HepG2 (cell line): Measurements from ENCODE around the gene TCEA3. TPM values are rescaled to one million over a fixed set of nuclear protein-coding genes. Genes with fewer than 3 reads are reported as not detected.

Experiments
- CC2D1A ChIP-seq: sonication (generic); formaldehyde crosslinking; IDR thresholded peaks from 2 replicates; pipeline ENCODE4 v1.8.1; 2023; ENCODE audit warnings: mild to moderate bottlenecking, missing genetic modification reagents
- HOXA5 ChIP-seq: sonication (generic); formaldehyde crosslinking; IDR thresholded peaks from 2 replicates; pipeline ENCODE4 v1.4.0; 2020; ENCODE audit warnings: missing genetic modification reagents
- ISX ChIP-seq: sonication (generic); formaldehyde crosslinking; conservative IDR thresholded peaks from 2 replicates; pipeline ENCODE4 v1.5.0; 2020; ENCODE audit warnings: missing genetic modification reagents
- SOX5 ChIP-seq: IDR thresholded peaks from 2 replicates; pipeline ENCODE4 v1.6.1; 2016; ENCODE audit warnings: borderline replicate concordance
- TEAD2 ChIP-seq: sonication (generic); formaldehyde crosslinking; IDR thresholded peaks from 2 replicates; pipeline ENCODE4 v1.9.0; 2021; ENCODE audit warnings: missing genetic modification reagents
- ZNF282 ChIP-seq: fragments of 450-650 bp; IDR thresholded peaks from 2 replicates; pipeline ENCODE4 v1.6.1; 2018; ENCODE audit not compliant: partially characterized antibody
- ZNF552 ChIP-seq: sonication (generic); formaldehyde crosslinking; IDR thresholded peaks from 2 replicates; pipeline ENCODE4 v1.9.0; 2022; ENCODE audit warnings: missing genetic modification reagents, mild to moderate bottlenecking, borderline replicate concordance
- ZNF572 ChIP-seq: sonication (generic); formaldehyde crosslinking; IDR thresholded peaks from 2 replicates; pipeline ENCODE4 v1.5.1; 2020; ENCODE audit warnings: mild to moderate bottlenecking, missing genetic modification reagents
- ZNF839 ChIP-seq: sonication (generic); formaldehyde crosslinking; IDR thresholded peaks from 2 replicates; pipeline ENCODE4 v1.4.0; 2020; ENCODE audit warnings: missing genetic modification reagents, mild to moderate bottlenecking, borderline replicate concordance
- polyA plus RNA-seq, 8 experiments: library from polyadenylated mRNA; depleted of rRNA in 3 of 8; stranded (reverse) in 7 of 8; unstranded in 1 of 8; fragments of >200 nt; fragmentation: Illumina TruSeq in 4 of 8; extraction: Trizol in 4 of 8; gene quantifications; 2 replicates each; pipeline versions ENCODE4 v1.2.1 to v1.2.3, GENCODE V29; 2011 to 2016; ENCODE audit warnings: low read depth in 4 of 8, missing spikeins in 1 of 8, mixed read lengths in 1 of 8; ENCODE audit not compliant: insufficient read depth in 1 of 8
- total RNA-seq, 5 experiments: library from RNA; depleted of rRNA; stranded (reverse); fragments of >200 nt; fragmentation: Illumina TruSeq; extraction: Trizol; gene quantifications; 2 replicates each; pipeline ENCODE4 v1.2.3, GENCODE V29; 2016; ENCODE audit warnings: low read depth in 1 of 5
- TF ChIP-seq, protein P1 (sequence below), 2 experiments: fragments of 450-650 bp in 1 of 2; sonication (generic) in 1 of 2; formaldehyde crosslinking in 1 of 2; IDR thresholded peaks; 2 replicates each; pipeline versions ENCODE4 v1.6.1 to v1.8.0; 2016 to 2022; ENCODE audit warnings: antibody characterized with exemption in 1 of 2, mild to moderate bottlenecking in 1 of 2, missing genetic modification reagents in 1 of 2
- TF ChIP-seq, protein P2 (sequence below): sonication (generic); formaldehyde crosslinking; IDR thresholded peaks from 2 replicates; pipeline ENCODE4 v1.5.1; 2020; ENCODE audit warnings: mild to moderate bottlenecking, missing genetic modification reagents, borderline replicate concordance
- TF ChIP-seq, protein P3 (sequence below): sonication (generic); formaldehyde crosslinking; IDR thresholded peaks from 2 replicates; pipeline ENCODE4 v1.4.0; 2020; ENCODE audit warnings: missing genetic modification reagents

The TCEA3 gene
- total and polyA plus RNA-seq, 2 of the 13 experiments (the other 11 are each of a cell fraction or from before 2014, with no cell fraction given) = 55.5 to 84.6 TPM

DNA sequence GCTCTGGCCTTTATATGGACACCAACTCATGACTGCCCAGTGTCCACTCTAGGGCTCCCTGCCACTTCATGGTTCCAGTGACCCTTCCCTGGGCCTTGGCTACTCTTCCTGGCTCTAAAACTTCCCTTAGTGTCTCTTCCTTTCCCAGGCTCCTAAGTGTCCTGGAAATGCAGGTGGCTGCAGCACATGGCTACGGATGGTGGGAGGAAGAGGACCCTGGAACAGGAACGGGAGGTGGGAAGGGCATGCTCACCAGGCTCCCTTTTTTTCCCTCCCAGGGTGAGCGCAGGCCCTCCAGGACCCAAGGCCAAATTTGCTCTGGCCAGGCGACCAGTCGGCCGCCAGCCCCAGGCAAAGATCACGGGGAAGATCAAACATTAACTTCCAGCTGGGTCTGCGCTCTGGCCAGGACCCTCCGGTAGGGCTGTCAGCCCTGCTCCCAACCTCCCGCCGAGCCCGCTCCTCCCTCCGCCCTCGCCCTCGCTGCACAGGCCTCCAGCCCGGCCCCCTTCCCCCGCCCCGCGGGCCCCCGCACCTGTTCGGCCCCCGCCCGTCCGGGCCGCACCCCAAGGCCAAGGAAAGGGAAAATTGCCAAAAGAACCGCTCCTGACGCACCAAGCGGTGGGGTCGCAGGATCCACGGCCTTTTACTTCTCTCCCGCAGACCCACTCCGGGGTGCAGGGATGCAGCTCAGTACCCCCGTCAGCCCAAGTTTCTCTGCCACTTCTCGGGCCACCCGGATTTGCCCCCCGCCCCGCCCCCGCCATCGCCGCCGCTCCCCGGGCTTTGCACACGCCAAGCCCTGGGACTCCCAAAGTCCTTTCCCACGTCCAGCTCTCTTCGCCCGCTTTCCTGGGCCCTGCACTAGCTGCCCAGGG is 894 bp downstream of the TCEA3 start (continued):
- TF ChIP-seq, protein P1, sequence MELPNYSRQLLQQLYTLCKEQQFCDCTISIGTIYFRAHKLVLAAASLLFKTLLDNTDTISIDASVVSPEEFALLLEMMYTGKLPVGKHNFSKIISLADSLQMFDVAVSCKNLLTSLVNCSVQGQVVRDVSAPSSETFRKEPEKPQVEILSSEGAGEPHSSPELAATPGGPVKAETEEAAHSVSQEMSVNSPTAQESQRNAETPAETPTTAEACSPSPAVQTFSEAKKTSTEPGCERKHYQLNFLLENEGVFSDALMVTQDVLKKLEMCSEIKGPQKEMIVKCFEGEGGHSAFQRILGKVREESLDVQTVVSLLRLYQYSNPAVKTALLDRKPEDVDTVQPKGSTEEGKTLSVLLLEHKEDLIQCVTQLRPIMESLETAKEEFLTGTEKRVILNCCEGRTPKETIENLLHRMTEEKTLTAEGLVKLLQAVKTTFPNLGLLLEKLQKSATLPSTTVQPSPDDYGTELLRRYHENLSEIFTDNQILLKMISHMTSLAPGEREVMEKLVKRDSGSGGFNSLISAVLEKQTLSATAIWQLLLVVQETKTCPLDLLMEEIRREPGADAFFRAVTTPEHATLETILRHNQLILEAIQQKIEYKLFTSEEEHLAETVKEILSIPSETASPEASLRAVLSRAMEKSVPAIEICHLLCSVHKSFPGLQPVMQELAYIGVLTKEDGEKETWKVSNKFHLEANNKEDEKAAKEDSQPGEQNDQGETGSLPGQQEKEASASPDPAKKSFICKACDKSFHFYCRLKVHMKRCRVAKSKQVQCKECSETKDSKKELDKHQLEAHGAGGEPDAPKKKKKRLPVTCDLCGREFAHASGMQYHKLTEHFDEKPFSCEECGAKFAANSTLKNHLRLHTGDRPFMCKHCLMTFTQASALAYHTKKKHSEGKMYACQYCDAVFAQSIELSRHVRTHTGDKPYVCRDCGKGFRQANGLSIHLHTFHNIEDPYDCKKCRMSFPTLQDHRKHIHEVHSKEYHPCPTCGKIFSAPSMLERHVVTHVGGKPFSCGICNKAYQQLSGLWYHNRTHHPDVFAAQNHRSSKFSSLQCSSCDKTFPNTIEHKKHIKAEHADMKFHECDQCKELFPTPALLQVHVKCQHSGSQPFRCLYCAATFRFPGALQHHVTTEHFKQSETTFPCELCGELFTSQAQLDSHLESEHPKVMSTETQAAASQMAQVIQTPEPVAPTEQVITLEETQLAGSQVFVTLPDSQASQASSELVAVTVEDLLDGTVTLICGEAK (IDR thresholded peaks at IDR 0.05) = no peak
- TF ChIP-seq, protein P1 (CRISPR knock-in tag; IDR thresholded peaks at IDR 0.05) = peak; percentile 52
- TF ChIP-seq CC2D1A (CRISPR knock-in tag) = no peak
- no peak for TF ChIP-seq ZNF282
- no peak for TF ChIP-seq ISX
- TF ChIP-seq, protein P2, sequence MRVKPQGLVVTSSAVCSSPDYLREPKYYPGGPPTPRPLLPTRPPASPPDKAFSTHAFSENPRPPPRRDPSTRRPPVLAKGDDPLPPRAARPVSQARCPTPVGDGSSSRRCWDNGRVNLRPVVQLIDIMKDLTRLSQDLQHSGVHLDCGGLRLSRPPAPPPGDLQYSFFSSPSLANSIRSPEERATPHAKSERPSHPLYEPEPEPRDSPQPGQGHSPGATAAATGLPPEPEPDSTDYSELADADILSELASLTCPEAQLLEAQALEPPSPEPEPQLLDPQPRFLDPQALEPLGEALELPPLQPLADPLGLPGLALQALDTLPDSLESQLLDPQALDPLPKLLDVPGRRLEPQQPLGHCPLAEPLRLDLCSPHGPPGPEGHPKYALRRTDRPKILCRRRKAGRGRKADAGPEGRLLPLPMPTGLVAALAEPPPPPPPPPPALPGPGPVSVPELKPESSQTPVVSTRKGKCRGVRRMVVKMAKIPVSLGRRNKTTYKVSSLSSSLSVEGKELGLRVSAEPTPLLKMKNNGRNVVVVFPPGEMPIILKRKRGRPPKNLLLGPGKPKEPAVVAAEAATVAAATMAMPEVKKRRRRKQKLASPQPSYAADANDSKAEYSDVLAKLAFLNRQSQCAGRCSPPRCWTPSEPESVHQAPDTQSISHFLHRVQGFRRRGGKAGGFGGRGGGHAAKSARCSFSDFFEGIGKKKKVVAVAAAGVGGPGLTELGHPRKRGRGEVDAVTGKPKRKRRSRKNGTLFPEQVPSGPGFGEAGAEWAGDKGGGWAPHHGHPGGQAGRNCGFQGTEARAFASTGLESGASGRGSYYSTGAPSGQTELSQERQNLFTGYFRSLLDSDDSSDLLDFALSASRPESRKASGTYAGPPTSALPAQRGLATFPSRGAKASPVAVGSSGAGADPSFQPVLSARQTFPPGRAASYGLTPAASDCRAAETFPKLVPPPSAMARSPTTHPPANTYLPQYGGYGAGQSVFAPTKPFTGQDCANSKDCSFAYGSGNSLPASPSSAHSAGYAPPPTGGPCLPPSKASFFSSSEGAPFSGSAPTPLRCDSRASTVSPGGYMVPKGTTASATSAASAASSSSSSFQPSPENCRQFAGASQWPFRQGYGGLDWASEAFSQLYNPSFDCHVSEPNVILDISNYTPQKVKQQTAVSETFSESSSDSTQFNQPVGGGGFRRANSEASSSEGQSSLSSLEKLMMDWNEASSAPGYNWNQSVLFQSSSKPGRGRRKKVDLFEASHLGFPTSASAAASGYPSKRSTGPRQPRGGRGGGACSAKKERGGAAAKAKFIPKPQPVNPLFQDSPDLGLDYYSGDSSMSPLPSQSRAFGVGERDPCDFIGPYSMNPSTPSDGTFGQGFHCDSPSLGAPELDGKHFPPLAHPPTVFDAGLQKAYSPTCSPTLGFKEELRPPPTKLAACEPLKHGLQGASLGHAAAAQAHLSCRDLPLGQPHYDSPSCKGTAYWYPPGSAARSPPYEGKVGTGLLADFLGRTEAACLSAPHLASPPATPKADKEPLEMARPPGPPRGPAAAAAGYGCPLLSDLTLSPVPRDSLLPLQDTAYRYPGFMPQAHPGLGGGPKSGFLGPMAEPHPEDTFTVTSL = no peak
- no peak for TF ChIP-seq ZNF552 (CRISPR knock-in tag)
- no peak for TF ChIP-seq ZNF839
- TF ChIP-seq ZNF572 = 0 out of 2 replicates have a peak, but pooled peaks have one; percentile 74
- peak; percentile 29; the same call in 1 of the 2 replicates for TF ChIP-seq HOXA5 (CRISPR knock-in tag)
- no peak; the same call in 1 of the 2 replicates for TF ChIP-seq SOX5 (CRISPR knock-in tag)
- no peak for TF ChIP-seq TEAD2 (CRISPR knock-in tag)
- TF ChIP-seq, protein P3, sequence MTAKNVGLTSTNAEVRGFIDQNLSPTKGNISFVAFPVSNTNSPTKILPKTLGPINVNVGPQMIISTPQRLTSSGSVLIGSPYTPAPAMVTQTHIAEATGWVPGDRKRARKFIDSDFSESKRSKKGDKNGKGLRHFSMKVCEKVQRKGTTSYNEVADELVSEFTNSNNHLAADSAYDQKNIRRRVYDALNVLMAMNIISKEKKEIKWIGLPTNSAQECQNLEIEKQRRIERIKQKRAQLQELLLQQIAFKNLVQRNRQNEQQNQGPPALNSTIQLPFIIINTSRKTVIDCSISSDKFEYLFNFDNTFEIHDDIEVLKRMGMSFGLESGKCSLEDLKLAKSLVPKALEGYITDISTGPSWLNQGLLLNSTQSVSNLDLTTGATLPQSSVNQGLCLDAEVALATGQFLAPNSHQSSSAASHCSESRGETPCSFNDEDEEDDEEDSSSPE (CRISPR knock-in tag) = peak; percentile 77
